ENCODE results near the gene MAN2B2. TPM values are rescaled to one million over a fixed set of nuclear protein-coding genes. Genes with fewer than 3 reads are reported as not detected.

The MAN2B2 gene
- total RNA-seq: 10 to 100 TPM; 17.5 to 55.9 (median 27.6) TPM

- no peak for TF ChIP-seq EP300 (IDR thresholded peaks at IDR 0.05; ENCODE audit: low read depth)
- peak; percentile 74 for TF ChIP-seq POLR2A (IDR thresholded peaks at IDR 0.05)
- TF ChIP-seq CTCF (IDR thresholded peaks at IDR 0.05): peak in 3 of 5 experiments; percentile 5 to 29 (median 21)
- peak in 2 of 3 donors; percentile 83 to 85 for TF ChIP-seq POLR2AphosphoS5 (IDR thresholded peaks at IDR 0.05)
- in situ Hi-C loops (cut with MboI; ENCODE audit: low pct_ligation_motif_present in 1 of 4, low pct_unique_long_range_greater_than_20kb in 1 of 4, low sequenced_read_pairs in 3 of 4) (loop anchor here in 1 of 4 donors (25.0 kb wide), 1 partner anchor 313 kb away; the partner anchor contains the start of gene WFS1), intact Hi-C loops (cut with DNase I; ENCODE audit: low total_unique reads) (no loop called here)
- Histone ChIP-seq H3K27ac (peak within 1 kb of the TSS; percentile 62 to 83 (median 70)), H3K36me3 (peaks cover 0 to 4% (median 0%) of the 10 kb centered on the region in 4 donors), H3K4me3 (peak within 1 kb of the TSS; percentile 69 to 86 (median 82)), H3K4me1 (peaks cover 5 to 16% (median 14%) of the 10 kb centered on the region in 4 donors), H3K27me3 (no peaks in the 10 kb centered on the region), H3K9me3 (no peaks in the 10 kb centered on the region)
- WGBS, 2 donors (ENCODE audit: low coverage in 1 of 2): 0 to 1% methylated on average over 8 to 38 of the region's 62 CpGs
- DNase-seq: peak; percentile 93
These were observed at the start of gene MAN2B2 for GRCh38 chr4:6574747-6575502. Gene MAN2B2 (plus strand): TSS chr4:6575189. CDS start chr4:6575211, 22 bp downstream.

- Histone ChIP-seq H3K4me1 (no peaks in the 10 kb centered on the region), H3K4me3 (no peak overlapping the region), H3K9me3 (no peaks in the 10 kb centered on the region), H3K27me3 (no peaks in the 10 kb centered on the region), H3K36me3 (no peaks in the 10 kb centered on the region), H3K27ac (no peak overlapping the region)
- intact Hi-C loops (cut with DNase I; ENCODE audit: low total_unique reads): no loop called here
- WGBS, 2 donors (ENCODE audit: low coverage in 1 of 2): 72 to 79% methylated on average over 4 to 9 of the region's 9 CpGs
- no peak for DNase-seq
- TF ChIP-seq EP300 (IDR thresholded peaks at IDR 0.05; ENCODE audit: low read depth): no peak
- no peak for TF ChIP-seq POLR2AphosphoS5 (IDR thresholded peaks at IDR 0.05)
- in situ Hi-C loops (cut with MboI; ENCODE audit: low pct_ligation_motif_present in 1 of 4, low pct_unique_long_range_greater_than_20kb in 1 of 4, low sequenced_read_pairs in 3 of 4): no loop called here
These were observed 49.5 kb upstream of the MAN2B2 start for GRCh38 chr4:6525474-6525873.

GRCh38 chr4:6526156-6526555, 48.8 kb upstream of the MAN2B2 start:
- H3K9me3 ChIP-seq: no peaks in the 10 kb centered on the region
- in situ Hi-C loops (cut with MboI; ENCODE audit: low pct_ligation_motif_present in 1 of 4, low pct_unique_long_range_greater_than_20kb in 1 of 4, low sequenced_read_pairs in 3 of 4): no loop called here
- no peak overlapping the region for H3K27ac ChIP-seq
- 55% methylated on average over 5 of the region's 5 CpGs; no CpG with 5 or more reads in 1 of the 2 donors for WGBS, 2 donors (ENCODE audit: low coverage in 1 of 2)
- no peaks in the 10 kb centered on the region for H3K36me3 ChIP-seq
- intact Hi-C loops (cut with DNase I; ENCODE audit: low total_unique reads): no loop called here
- TF ChIP-seq POLR2A (IDR thresholded peaks at IDR 0.05) (no peak), EP300 (IDR thresholded peaks at IDR 0.05; ENCODE audit: low read depth) (no peak), CTCF (IDR thresholded peaks at IDR 0.05) (no peak), POLR2AphosphoS5 (IDR thresholded peaks at IDR 0.05) (no peak)
- DNase-seq: no peak
- no peaks in the 10 kb centered on the region for H3K27me3 ChIP-seq
- H3K4me1 ChIP-seq: no peaks in the 10 kb centered on the region
- no peak overlapping the region for H3K4me3 ChIP-seq

GRCh38 chr4:6526671-6527091, 48.3 kb upstream of the MAN2B2 start:
- in situ Hi-C loops (cut with MboI; ENCODE audit: low pct_ligation_motif_present in 1 of 4, low pct_unique_long_range_greater_than_20kb in 1 of 4, low sequenced_read_pairs in 3 of 4) (no loop called here), intact Hi-C loops (cut with DNase I; ENCODE audit: low total_unique reads) (no loop called here)
- Histone ChIP-seq H3K27ac (no peak overlapping the region), H3K4me1 (no peaks in the 10 kb centered on the region), H3K27me3 (no peaks in the 10 kb centered on the region), H3K9me3 (no peaks in the 10 kb centered on the region), H3K4me3 (no peak overlapping the region), H3K36me3 (no peaks in the 10 kb centered on the region)
- DNase-seq: no peak
- TF ChIP-seq CTCF (IDR thresholded peaks at IDR 0.05) (no peak), POLR2A (IDR thresholded peaks at IDR 0.05) (no peak), POLR2AphosphoS5 (IDR thresholded peaks at IDR 0.05) (no peak), EP300 (IDR thresholded peaks at IDR 0.05; ENCODE audit: low read depth) (no peak)
- 50 to 53% methylated on average over 2 to 9 of the region's 9 CpGs for WGBS, 2 donors (ENCODE audit: low coverage in 1 of 2)

Measured in transverse colon (tissue), 4 donors.